ENCODE results near the gene MAPK14. TPM values are rescaled to one million over a fixed set of nuclear protein-coding genes. Genes with fewer than 3 reads are reported as not detected.

The MAPK14 gene
- total and polyA plus RNA-seq, 2 experiments from 2014 or later, result 26.8 to 45.0 TPM

DNA sequence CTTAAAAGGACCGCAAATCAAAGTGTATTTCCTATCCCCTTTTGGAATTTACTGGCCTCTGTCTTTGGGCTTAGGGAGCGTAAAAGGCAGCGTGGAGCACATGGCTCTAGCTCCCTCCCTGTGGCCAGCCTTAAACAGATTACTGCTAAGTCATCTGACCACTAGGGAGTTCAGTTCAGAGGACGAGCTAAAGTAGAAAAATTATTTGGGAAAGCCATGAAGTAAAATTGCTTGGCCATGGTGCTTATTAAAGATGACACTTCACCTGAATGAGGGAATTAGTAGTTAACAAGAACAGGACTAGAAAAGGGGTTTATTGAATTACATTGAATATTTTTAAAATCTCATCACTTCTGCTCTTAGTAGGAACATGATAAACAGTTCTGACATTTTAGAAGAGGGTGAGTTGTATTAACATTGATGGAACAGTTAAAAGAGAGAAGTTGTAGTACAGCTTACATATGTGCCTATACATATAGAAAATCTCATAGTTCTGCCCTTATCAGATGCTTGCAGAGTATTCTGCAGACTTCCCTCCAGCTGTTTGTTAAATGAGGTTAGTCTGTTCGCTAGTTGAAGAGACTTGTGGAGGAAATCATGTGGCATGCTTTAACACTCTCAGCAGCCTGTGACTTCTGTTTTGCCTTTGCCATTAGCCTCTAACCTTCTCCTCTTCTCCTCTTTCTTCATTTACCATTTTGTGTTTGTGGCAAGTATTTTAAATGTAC lies 71.5 kb downstream of the MAPK14 start:
- Histone ChIP-seq H3F3A (ENCODE audit: insufficient read depth) (peaks cover 5% of the 10 kb centered on the region; the same call in 1 of the 2 replicates), H3K9me3 (ENCODE audit: low read depth) (no peaks in the 10 kb centered on the region), H4K20me1 (ENCODE audit: insufficient read depth) (no peaks in the 10 kb centered on the region), H3K36me3 (ENCODE audit: low read depth) (peaks cover 15% of the 10 kb centered on the region), H3K4me3 (no peak overlapping the region), H3K27me3 (replicated peaks; ENCODE audit: insufficient read depth) (no peaks in the 10 kb centered on the region), H2AFZ (no peak overlapping the region), H3K9me2 (ENCODE audit: insufficient read depth) (no peaks in the 10 kb centered on the region), H3K27ac (no peak overlapping the region), H3K79me2 (ENCODE audit: insufficient read depth) (peaks cover 3% of the 10 kb centered on the region; the same call in 1 of the 2 replicates), H3K4me1 (ENCODE audit: insufficient read depth) (peaks cover 7% of the 10 kb centered on the region), H3K4me2 (ENCODE audit: unreplicated experiment) (no peak overlapping the region), H3K9ac (no peak overlapping the region)
- TF ChIP-seq EZH2phosphoT487 (IDR thresholded peaks at IDR 0.05; ENCODE audit: insufficient read depth, low read depth), result no peak
- TF ChIP-seq EZH2 (IDR thresholded peaks at IDR 0.05; ENCODE audit: insufficient read depth, poor library complexity, severe bottlenecking), result no peak
- 93 to 95% methylated on average over 5 of the region's 5 CpGs for WGBS, 2 experiments (ENCODE audit: low coverage in 1 of 2, low lambda C conversion rate in 2 of 2, missing lambda C conversion rate in 2 of 2)
- in situ Hi-C loops (cut with MboI), result no loop called here
- no peak for DNase-seq

DNA sequence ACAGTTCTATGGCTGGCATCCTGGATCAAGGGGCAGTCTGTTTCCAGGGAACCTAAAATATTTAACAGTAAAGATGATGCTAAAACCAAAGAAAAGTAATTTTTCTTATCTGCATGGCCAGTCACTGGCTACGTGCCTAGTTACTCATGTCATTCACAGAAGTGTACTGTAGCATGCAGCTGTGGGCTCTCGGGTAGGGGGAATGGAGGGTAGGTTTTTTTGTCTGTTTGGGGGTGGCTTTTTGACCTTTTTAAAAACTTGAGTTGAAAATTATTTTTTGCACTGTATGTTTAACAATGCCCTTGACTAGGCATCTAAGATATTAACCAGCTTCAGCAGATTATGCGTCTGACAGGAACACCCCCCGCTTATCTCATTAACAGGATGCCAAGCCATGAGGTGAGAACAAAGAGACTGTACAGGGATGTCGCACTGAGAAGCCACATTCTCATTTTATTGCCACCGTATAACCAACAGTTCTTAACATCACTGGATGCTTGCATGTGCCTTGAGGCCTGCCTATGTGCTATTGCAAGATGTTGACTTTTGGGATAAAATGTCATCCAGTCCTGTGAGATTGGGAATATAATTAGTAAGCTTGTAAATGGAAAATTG lies 72.4 kb downstream of the MAPK14 start:
- Histone ChIP-seq H3K9me3 (ENCODE audit: low read depth) (no peaks in the 10 kb centered on the region), H3F3A (ENCODE audit: insufficient read depth) (no peaks in the 10 kb centered on the region), H4K20me1 (ENCODE audit: insufficient read depth) (no peaks in the 10 kb centered on the region), H3K27ac (no peak overlapping the region), H2AFZ (no peak overlapping the region), H3K9ac (no peak overlapping the region), H3K4me2 (ENCODE audit: unreplicated experiment) (no peak overlapping the region), H3K4me1 (ENCODE audit: insufficient read depth) (peaks cover under 1% of the 10 kb centered on the region), H3K79me2 (ENCODE audit: insufficient read depth) (peaks cover 3% of the 10 kb centered on the region; the same call in 1 of the 2 replicates), H3K9me2 (ENCODE audit: insufficient read depth) (no peaks in the 10 kb centered on the region), H3K36me3 (ENCODE audit: low read depth) (peaks cover 19% of the 10 kb centered on the region), H3K4me3 (no peak overlapping the region), H3K27me3 (replicated peaks; ENCODE audit: insufficient read depth) (no peaks in the 10 kb centered on the region)
- in situ Hi-C loops (cut with MboI), result no loop called here
- TF ChIP-seq EZH2 (IDR thresholded peaks at IDR 0.05; ENCODE audit: insufficient read depth, poor library complexity, severe bottlenecking) (no peak), EZH2phosphoT487 (IDR thresholded peaks at IDR 0.05; ENCODE audit: insufficient read depth, low read depth) (no peak)
- 94 to 95% methylated on average over 6 of the region's 6 CpGs for WGBS, 2 experiments (ENCODE audit: low coverage in 1 of 2, low lambda C conversion rate in 2 of 2, missing lambda C conversion rate in 2 of 2)
- no peak for DNase-seq

DNA sequence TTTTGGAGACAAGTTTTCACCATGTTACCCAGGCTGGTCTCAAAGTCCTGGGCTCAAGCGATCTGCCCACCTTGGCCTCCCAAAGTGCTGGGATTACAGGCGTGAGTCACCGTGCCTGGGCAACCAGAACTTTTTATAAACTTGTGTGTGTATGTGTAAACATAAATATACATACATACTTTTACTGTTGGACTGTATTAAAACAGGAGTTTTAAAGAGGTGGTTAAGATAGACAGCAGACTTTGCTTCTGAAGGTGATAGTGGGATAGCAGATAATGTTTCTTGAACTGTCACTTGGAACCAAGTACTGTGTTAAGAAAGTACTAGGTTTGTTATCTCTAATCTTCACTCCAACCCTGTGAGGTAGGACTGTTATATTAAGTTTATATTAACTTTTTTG lies 74.1 kb downstream of the MAPK14 start:
- Histone ChIP-seq H3K4me3 (no peak overlapping the region), H3K9ac (no peak overlapping the region), H2AFZ (no peak overlapping the region), H3K36me3 (ENCODE audit: low read depth) (peaks cover 19% of the 10 kb centered on the region), H3F3A (ENCODE audit: insufficient read depth) (no peaks in the 10 kb centered on the region), H3K9me2 (ENCODE audit: insufficient read depth) (no peaks in the 10 kb centered on the region), H3K9me3 (ENCODE audit: low read depth) (no peaks in the 10 kb centered on the region), H3K27ac (no peak overlapping the region), H3K27me3 (replicated peaks; ENCODE audit: insufficient read depth) (no peaks in the 10 kb centered on the region), H3K4me1 (ENCODE audit: insufficient read depth) (no peaks in the 10 kb centered on the region), H3K79me2 (ENCODE audit: insufficient read depth) (no peaks in the 10 kb centered on the region; the same call in 1 of the 2 replicates), H4K20me1 (ENCODE audit: insufficient read depth) (no peaks in the 10 kb centered on the region), H3K4me2 (ENCODE audit: unreplicated experiment) (no peak overlapping the region)
- WGBS, 2 experiments (ENCODE audit: low coverage in 1 of 2, low lambda C conversion rate in 2 of 2, missing lambda C conversion rate in 2 of 2), result 95% methylated on average over 3 of the region's 3 CpGs
- no peak for DNase-seq
- in situ Hi-C loops (cut with MboI), result no loop called here
- TF ChIP-seq EZH2phosphoT487 (IDR thresholded peaks at IDR 0.05; ENCODE audit: insufficient read depth, low read depth), result no peak
- no peak for TF ChIP-seq EZH2 (IDR thresholded peaks at IDR 0.05; ENCODE audit: insufficient read depth, poor library complexity, severe bottlenecking)

DNA sequence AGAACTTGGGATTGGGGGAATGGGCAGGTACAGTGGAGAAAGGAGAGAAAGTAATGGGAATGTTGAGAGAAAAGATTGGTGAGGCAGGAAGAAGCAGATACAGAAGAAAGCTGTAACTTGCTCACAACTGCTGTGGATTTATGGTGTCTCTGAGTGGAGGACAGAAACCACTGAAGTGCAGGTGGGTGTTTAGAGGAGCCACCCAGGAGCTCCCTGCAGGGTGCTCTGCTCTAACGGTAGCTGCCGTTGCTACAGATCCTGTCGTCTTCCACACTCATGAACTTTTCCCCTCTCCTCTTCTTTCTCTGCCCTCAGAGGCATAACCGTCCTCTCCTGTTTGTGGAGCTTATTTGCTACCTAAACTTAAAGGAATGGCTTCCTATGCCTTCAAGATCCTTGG lies 75.2 kb downstream of the MAPK14 start:
- Histone ChIP-seq H3K79me2 (ENCODE audit: insufficient read depth) (no peaks in the 10 kb centered on the region; the same call in 1 of the 2 replicates), H3K9me3 (ENCODE audit: low read depth) (no peaks in the 10 kb centered on the region), H3K4me3 (no peak overlapping the region), H4K20me1 (ENCODE audit: insufficient read depth) (no peaks in the 10 kb centered on the region), H3K9me2 (ENCODE audit: insufficient read depth) (no peaks in the 10 kb centered on the region), H2AFZ (no peak overlapping the region), H3F3A (ENCODE audit: insufficient read depth) (no peaks in the 10 kb centered on the region), H3K4me2 (ENCODE audit: unreplicated experiment) (no peak overlapping the region), H3K4me1 (ENCODE audit: insufficient read depth) (no peaks in the 10 kb centered on the region), H3K27ac (no peak overlapping the region), H3K36me3 (ENCODE audit: low read depth) (peaks cover 22% of the 10 kb centered on the region; the same call in 1 of the 2 replicates), H3K9ac (no peak overlapping the region), H3K27me3 (replicated peaks; ENCODE audit: insufficient read depth) (no peaks in the 10 kb centered on the region)
- TF ChIP-seq EZH2 (IDR thresholded peaks at IDR 0.05; ENCODE audit: insufficient read depth, poor library complexity, severe bottlenecking), result no peak
- TF ChIP-seq EZH2phosphoT487 (IDR thresholded peaks at IDR 0.05; ENCODE audit: insufficient read depth, low read depth), result no peak
- DNase-seq, result no peak
- WGBS, 2 experiments (ENCODE audit: low coverage in 1 of 2, low lambda C conversion rate in 2 of 2, missing lambda C conversion rate in 2 of 2), result 48 to 56% methylated on average over 4 of the region's 4 CpGs
- in situ Hi-C loops (cut with MboI), result no loop called here

Measured in GM23248 (cell line).